Endothelial cell of umbilical vein (primary cell): ENCODE results near the gene CAMTA1.

Experiments
- CTCF ChIP-seq, 2 donors: IDR thresholded peaks; 1 replicate in 1 of 2; 2 replicates in 1 of 2; pipeline ENCODE4 v1.5.1; 2011; ENCODE audit warnings: low read length in 2 of 2, mild to moderate bottlenecking in 2 of 2, moderate library complexity in 2 of 2, control low read depth in 1 of 2, inconsistent platforms in 1 of 2, low read depth in 1 of 2; ENCODE audit not compliant: insufficient read depth in 1 of 2; ENCODE audit errors: extremely low read depth in 1 of 2
- EZH2 ChIP-seq: IDR thresholded peaks from 2 replicates; pipeline ENCODE4 v1.6.1; 2012; ENCODE audit warnings: borderline replicate concordance, low read depth, mild to moderate bottlenecking, moderate library complexity, low read length, inconsistent platforms; ENCODE audit not compliant: severe bottlenecking
- POLR2A ChIP-seq: IDR thresholded peaks from 2 replicates; pipeline ENCODE4 v1.6.1; 2012; ENCODE audit warnings: low read depth, mild to moderate bottlenecking, control low read depth, low read length
- POLR2AphosphoS5 ChIP-seq: IDR thresholded peaks from 2 replicates; pipeline ENCODE4 v1.6.1; 2012; ENCODE audit warnings: low read depth, mild to moderate bottlenecking, control low read depth, low read length, moderate library complexity; ENCODE audit not compliant: insufficient read depth

- TF ChIP-seq CTCF (IDR thresholded peaks at IDR 0.05; ENCODE audit: extremely low read depth in 1 of 2, insufficient read depth in 1 of 2, low read depth in 1 of 2, low read length in 2 of 2), result no peak
- no peak for TF ChIP-seq POLR2AphosphoS5
- no peak for TF ChIP-seq EZH2
- TF ChIP-seq POLR2A, result no peak
Observed at GRCh38 chr1:6965935-6966241, 180.6 kb downstream of the CAMTA1 start.
